Neutrophil (primary cell): ENCODE data around the gene ME3.

Source experiments
- H3K27ac ChIP-seq: fragments of 200-600 bp; sonication (generic); 2 replicates; pipeline ENCODE4 v1.5.1; 2016; ENCODE audit warnings: mild to moderate bottlenecking, moderate library complexity
- H3K27me3 ChIP-seq: fragments of 200-600 bp; sonication (generic); 2 replicates; pipeline ENCODE4 v1.6.0; 2016; ENCODE audit warnings: mild to moderate bottlenecking
- H3K36me3 ChIP-seq: fragments of 200-600 bp; sonication (generic); 2 replicates; pipeline ENCODE4 v1.5.1; 2017
- H3K4me1 ChIP-seq, 2 experiments: fragments of 200-600 bp in 1 of 2; sonication (generic) in 1 of 2; 1 replicate in 1 of 2; 2 replicates in 1 of 2; pipeline versions ENCODE4 v1.5.1 to v1.6.1; 2013 to 2016; ENCODE audit warnings: low read depth in 1 of 2, low read length in 1 of 2, mild to moderate bottlenecking in 1 of 2, moderate library complexity in 1 of 2; ENCODE audit not compliant: control insufficient read depth in 1 of 2, insufficient read depth in 1 of 2
- H3K4me3 ChIP-seq, 2 experiments: fragments of 200-600 bp in 1 of 2; sonication (generic) in 1 of 2; 1 replicate in 1 of 2; 2 replicates in 1 of 2; pipeline ENCODE4 v1.5.1; 2013 to 2016; ENCODE audit warnings: low read depth in 1 of 2, low read length in 1 of 2, mild to moderate bottlenecking in 1 of 2, moderate library complexity in 1 of 2
- H3K9me3 ChIP-seq: fragments of 200-600 bp; sonication (generic); 2 replicates; pipeline ENCODE4 v1.5.1; 2016
- TF ChIP-seq, protein P1 (sequence below): fragments of 200-600 bp; sonication (generic); IDR thresholded peaks from 2 replicates; pipeline ENCODE4 v1.5.1; 2016; ENCODE audit warnings: antibody characterized with exemption

The ME3 gene

DNA sequence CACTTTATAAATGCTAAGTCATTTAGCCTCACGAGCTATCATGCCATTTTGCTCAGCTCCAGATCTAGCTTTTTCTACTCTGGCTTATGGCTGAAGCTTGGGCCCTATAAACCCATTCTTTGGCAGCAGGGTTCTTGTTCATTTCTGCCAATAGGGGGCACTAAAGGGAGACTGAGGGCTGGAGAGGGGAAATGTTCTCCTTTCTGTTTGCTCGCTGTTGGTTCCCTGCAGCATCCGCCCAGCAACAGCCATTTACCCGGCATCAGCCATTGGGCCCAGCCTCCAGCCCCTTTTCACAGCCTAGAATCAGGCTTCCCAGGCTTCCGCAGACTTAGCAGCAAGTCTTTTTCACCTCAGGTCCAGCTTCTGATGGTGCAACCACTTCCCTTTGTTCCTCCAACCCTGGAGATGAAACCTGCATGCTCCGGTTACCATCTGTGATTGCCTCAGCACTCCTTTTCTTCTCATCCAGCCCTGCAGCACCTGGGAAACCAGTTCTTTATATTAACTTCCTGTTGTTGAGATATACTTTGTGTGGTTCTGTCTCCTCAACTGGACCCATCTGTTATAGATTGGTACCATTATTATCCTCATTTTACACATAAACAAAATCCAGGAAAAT is 4.2 kb upstream of the ME3 start:
- TF ChIP-seq, protein P1, sequence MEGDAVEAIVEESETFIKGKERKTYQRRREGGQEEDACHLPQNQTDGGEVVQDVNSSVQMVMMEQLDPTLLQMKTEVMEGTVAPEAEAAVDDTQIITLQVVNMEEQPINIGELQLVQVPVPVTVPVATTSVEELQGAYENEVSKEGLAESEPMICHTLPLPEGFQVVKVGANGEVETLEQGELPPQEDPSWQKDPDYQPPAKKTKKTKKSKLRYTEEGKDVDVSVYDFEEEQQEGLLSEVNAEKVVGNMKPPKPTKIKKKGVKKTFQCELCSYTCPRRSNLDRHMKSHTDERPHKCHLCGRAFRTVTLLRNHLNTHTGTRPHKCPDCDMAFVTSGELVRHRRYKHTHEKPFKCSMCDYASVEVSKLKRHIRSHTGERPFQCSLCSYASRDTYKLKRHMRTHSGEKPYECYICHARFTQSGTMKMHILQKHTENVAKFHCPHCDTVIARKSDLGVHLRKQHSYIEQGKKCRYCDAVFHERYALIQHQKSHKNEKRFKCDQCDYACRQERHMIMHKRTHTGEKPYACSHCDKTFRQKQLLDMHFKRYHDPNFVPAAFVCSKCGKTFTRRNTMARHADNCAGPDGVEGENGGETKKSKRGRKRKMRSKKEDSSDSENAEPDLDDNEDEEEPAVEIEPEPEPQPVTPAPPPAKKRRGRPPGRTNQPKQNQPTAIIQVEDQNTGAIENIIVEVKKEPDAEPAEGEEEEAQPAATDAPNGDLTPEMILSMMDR = no peak

DNA sequence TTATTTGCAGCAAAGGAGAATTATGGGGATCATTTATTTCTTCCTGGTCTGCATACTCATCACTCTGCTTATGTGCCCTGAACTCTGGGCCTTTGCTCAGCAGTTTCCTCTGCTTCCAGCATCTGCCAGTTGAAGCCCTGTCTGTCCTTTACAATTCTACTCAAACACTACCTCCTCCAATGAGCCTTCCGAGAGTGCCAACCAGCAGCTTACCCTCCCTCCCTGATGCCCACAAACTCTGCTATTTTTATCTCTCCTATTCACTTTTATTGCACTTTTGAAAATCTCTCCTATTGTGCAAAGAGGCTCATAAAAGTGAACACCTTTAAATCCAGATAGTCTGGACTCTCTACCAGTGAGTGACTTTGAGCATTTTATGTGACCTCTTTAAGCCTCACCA is 3.6 kb upstream of the ME3 start:
- no peaks in the 10 kb centered on the region for H3K36me3 ChIP-seq
- TF ChIP-seq, protein P1 = no peak
- no peak overlapping the region for H3K4me3 ChIP-seq
- H3K9me3 ChIP-seq = no peaks in the 10 kb centered on the region
- H3K27me3 ChIP-seq = peaks cover 24% of the 10 kb centered on the region
- H3K27ac ChIP-seq = no peak overlapping the region
- peaks cover 12 to 13% of the 10 kb centered on the region in 2 experiments for H3K4me1 ChIP-seq

More for the DNA sequence above, 4.2 kb upstream of the ME3 start:
- H3K9me3 ChIP-seq = no peaks in the 10 kb centered on the region
- H3K36me3 ChIP-seq = no peaks in the 10 kb centered on the region
- H3K4me1 ChIP-seq = peaks cover 8% of the 10 kb centered on the region in 2 experiments
- no peak overlapping the region for H3K27ac ChIP-seq
- no peak overlapping the region for H3K4me3 ChIP-seq
- H3K27me3 ChIP-seq = peaks cover 18% of the 10 kb centered on the region

DNA sequence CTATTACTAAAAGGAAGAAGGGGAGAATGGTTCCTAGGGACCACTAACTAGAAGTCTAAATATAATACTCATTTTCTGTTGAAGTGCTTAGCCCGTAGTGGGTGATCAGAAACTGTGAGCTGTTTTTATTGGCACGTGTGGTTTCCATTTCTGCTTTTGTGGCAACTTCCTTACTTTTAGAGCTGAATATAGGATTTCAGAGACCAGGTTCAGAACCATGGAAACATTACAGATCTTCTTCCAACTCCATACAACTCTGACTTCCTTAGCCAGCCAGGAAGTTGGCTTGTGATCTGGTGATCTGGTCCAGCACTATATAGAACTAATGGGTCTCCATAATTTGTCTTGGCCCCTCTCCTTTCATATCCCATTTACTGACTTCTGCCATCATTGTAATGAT is 2.6 kb upstream of the ME3 start:
- Histone ChIP-seq H3K9me3 (no peaks in the 10 kb centered on the region), H3K27ac (no peak overlapping the region), H3K4me3 (no peak overlapping the region), H3K27me3 (peaks cover 34% of the 10 kb centered on the region), H3K36me3 (no peaks in the 10 kb centered on the region), H3K4me1 (peaks cover 12 to 13% of the 10 kb centered on the region in 2 experiments)
- TF ChIP-seq, protein P1 = no peak

DNA sequence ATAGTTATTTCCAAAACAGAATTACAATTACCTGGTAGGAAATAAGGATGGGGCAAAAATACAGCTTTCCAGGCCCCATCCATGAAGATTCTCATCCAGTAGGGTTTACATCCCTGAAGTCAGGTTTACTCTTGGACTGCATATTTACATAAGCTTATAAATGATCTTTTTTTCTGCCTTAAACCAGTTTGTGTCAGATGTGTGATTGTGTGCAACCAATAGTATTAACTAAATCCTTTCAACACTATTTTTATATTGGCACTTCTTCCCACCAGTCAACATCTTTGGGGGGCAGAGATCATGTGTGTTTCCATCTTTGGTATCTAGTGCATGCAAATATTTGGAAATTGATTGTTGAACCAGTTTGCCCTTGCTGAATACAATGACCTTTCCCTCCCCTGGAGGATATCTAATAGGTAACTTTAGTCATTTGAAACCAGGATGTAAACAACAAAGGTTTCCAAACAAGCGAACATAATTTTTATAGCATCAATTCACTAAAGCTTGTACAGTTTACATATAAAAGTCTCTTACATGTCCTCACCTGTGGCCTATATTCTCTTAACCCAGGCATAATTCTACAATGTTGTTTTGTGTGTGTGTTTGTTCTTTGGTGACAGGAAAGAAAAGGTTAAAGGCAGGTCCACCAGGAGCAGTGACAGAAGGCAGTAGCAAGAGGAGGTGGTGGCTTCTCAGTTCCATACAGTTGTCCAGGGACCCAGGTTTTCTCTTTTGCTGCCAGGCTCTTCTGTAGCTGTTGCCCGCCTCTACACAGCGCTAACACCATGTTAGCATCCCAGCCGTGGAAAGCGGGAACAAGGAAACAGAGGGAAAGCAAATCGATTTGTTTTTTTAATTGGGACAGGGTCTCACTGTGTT is 1.7 kb upstream of the ME3 start:
- H3K27me3 ChIP-seq = peaks cover 42% of the 10 kb centered on the region
- H3K4me1 ChIP-seq = peaks cover 12 to 13% of the 10 kb centered on the region in 2 experiments
- H3K36me3 ChIP-seq = no peaks in the 10 kb centered on the region
- no peaks in the 10 kb centered on the region for H3K9me3 ChIP-seq
- TF ChIP-seq, protein P1 = no peak
- H3K4me3 ChIP-seq = no peak overlapping the region
- no peak overlapping the region for H3K27ac ChIP-seq

DNA sequence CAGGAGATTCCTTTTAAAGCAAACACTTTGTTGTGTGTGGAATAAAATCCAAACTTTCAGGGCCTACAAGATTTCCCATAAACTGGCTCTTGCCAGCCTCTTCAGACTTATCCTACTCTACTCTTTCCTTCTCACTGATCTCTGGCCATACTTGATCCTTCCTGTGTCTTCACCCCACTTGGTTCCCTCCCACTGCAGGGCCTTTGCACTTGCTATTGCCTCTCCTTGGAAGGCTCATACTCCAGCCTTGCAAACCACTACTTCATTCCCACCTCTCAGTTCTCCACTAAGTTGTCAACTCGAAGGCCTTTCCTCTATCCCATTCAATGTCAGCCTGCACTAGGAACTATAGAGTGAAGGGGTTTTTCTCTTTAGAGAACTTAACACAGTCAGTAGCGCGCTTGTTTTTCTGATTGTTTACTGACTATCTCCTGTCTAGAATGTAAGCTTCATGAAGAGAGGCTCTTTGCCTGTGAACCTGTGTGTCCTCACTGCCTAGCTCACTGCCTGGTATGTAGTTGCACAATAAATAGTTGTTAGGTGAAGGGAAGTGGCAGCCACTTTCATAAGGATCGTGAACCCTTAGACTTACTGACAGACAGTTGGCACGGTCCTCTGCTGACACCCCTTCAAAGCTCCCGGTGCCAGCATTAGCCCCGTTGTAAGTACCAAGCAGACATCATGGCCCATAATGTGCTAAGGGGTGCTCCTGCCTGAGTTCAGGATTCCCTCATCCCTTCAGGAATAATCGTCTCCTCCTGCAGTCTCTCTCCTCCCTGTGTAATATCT is 833 bp upstream of the ME3 start:
- H3K4me1 ChIP-seq = peaks cover 12 to 13% of the 10 kb centered on the region in 2 experiments

More for the DNA sequence above, 833 bp upstream of the ME3 start:
- no peaks in the 10 kb centered on the region for H3K9me3 ChIP-seq
- H3K4me3 ChIP-seq = no peak overlapping the region
- no peaks in the 10 kb centered on the region for H3K36me3 ChIP-seq
- TF ChIP-seq, protein P1 = no peak
- H3K27ac ChIP-seq = no peak overlapping the region
- H3K27me3 ChIP-seq = peaks cover 48% of the 10 kb centered on the region
